ENCODE measurements around the gene WDR11.

Gene WDR11

DNA sequence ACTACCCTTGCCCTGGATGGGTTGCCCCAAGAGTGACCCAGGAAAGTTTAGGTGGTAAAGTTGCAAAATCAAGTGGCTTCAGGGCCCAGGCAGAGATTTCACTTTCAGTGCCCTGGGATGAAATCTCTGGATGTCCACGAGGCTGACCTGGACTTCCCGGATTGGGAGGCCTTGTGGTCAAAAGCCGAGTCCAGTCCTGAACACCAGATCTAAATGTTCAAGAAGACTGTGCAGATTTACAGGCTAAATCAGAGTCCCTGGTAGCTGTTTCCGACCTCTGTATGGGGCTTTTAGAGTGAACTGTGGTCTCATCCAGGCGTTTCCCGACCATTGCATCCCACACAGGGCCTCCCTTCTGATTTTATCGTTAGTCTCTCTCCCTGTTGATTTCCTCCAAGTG, 95.3 kb downstream of the WDR11 start:
- no peak for DNase-seq

DNA sequence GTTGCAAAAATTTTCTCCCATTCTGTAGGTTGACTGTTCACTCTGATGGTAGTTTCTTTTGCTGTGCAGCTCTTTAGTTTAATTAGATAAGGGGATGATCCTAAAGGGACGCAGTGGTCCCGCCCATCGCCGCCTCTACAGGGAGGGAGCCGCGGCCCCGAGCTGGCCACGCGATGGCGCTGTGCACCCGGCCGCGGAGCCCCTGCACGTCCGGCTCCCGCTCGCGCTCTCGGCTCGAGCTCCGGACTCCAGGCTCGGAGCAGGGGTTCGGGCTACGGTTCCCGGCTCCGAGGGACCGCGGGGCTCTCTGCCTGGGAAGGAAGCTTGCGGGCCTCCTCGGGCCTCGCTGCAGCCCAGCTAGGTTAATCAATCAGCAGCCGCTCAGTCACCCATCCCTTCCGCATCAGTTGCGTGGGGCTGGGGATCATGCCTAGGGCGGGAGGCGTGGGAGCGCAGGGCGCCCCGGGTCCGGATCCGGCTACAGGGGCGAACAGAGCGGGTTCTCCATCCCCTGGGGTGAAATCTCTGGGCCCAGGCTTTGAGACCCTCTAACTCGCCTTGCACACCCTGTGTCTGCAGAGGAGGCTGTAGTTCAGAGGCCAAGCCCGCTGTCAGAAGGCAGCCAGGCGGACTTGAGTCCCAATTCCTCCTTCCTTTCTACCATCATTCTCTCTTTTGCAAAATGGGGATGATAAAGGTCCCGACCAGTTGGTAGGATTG, 97.9 kb downstream of the WDR11 start:
- DNase-seq = peak; percentile 62

DNA sequence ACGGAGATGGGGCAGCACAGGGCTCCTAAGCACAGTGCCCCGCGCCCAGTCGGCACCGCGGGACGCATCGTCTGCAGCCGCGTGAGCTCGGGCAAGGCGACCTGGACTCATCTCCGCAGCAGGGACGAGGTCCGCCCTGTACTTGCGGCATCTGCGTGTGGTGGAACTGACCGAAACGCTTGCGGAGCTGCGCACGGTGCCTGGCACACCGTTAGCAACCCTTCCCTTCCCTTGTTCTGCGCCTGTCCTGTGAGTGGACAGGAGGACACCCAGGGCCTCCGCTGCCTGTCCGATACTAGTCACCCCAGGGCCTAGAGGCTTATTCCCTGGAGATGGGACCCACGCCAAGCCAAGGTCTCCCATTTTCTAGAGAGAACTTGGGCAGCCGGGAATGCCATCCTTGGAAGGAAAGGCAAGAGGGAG, 98.5 kb downstream of the WDR11 start:
- DNase-seq = no peak

DNA sequence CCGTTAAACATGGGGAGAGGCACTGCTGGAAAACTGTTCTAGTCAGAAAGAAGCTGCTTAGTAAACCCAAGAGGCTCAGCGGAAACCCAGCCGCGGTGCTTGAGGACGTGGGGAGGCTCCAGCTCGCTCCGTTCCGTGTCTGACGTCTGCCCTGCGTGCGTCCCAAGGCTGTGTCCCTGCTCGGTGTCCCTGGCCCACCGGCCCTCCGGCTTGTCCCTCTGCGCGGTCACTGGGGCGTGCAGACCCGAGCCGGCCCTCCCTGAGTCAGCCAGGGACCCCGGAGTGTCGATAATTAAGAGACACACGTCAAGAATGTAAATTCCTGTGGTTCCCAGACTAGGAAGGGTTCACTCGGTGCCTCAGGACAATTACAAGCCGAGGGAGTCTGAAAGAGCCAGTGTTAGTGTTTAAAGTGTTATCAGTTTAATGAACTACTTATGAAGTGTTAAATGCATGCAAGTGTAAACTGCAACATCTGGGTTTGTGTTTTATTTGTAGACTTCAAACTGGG, 98.9 kb downstream of the WDR11 start:
- no peak for DNase-seq

DNA sequence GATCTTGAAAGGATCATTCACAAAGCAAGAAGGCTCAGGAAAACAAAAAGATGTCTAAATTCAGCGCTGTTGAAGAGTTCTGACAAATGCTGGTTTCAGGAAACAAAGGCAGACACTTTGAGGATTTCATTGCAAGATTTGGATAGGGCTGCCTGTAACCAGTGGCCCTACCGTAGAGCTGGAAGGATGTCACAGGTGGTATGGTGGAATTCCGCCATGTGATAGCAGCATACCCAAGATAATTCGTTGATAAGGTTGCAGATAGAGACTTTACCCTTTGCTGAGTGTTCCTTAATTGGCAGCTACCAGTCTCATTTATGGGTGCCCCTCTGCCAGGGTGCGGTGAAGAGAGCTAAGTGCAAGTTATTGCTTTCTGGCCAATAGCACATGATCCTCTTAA, 100.1 kb downstream of the WDR11 start:
- no peak for DNase-seq

DNA sequence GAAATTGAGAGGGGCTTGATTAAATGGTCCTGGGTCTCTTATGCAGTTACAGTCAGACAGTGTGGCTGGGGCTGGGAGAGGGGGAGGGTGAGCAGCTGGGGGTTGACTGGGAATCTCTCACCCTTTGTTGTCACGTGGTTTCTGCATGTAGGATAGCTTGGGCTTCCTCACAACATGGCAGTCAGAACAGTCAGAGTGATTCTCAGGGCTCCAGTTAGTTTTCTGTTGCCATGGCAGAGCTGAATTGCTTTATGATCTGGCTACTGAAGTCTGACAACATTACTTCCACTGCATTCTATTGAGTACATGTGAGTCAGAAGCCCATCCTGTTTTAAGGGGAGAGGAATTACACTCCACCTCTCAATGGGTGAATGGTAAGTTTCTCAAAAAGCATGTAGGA, 102.7 kb downstream of the WDR11 start:
- DNase-seq = no peak
